NB4 (cell line): Measurements from ENCODE around the gene SLC39A11.
A peak's percentile ranks its signal among the peaks of the same experiment; 100 is the strongest.

Source experiments
- DNase-seq: peaks from one replicate; pipeline ENCODE4 v3.0.0; 2010; ENCODE audit warnings: low read depth
- H3K4me3 ChIP-seq: one replicate; pipeline ENCODE4 v1.5.1; 2011; ENCODE audit warnings: mild to moderate bottlenecking, low read depth, low read length, moderate library complexity
- CTCF ChIP-seq: IDR thresholded peaks from one replicate; pipeline ENCODE4 v1.5.1; 2012; ENCODE audit warnings: low read depth, low read length
- MAX ChIP-seq: IDR thresholded peaks from 2 replicates; pipeline ENCODE4 v1.6.1; 2011; ENCODE audit warnings: low read depth, low read length
- MYC ChIP-seq: IDR thresholded peaks from 2 replicates; pipeline ENCODE4 v1.6.1; 2011; ENCODE audit warnings: low read depth, low read length
- POLR2A ChIP-seq: IDR thresholded peaks from 2 replicates; pipeline ENCODE4 v1.6.1; 2011; ENCODE audit warnings: mild to moderate bottlenecking; ENCODE audit not compliant: insufficient read length; ENCODE audit errors: extremely low read depth

SLC39A11 gene

GRCh38 chr17:73118951-73119391 is 26.5 kb upstream of the SLC39A11 start:
- TF ChIP-seq MAX (no peak), POLR2A (no peak), MYC (no peak), CTCF (no peak)
- no peak overlapping the region for H3K4me3 ChIP-seq
- DNase-seq, result no peak

- no peak for TF ChIP-seq MYC
- no peak for TF ChIP-seq MAX
- no peak for TF ChIP-seq POLR2A
- no peak for TF ChIP-seq CTCF
- no peak for DNase-seq
- no peak overlapping the region for H3K4me3 ChIP-seq
These were observed 25.7 kb upstream of the SLC39A11 start for GRCh38 chr17:73118139-73118538.

GRCh38 chr17:73112246-73112645 is 19.8 kb upstream of the SLC39A11 start:
- no peak overlapping the region for H3K4me3 ChIP-seq
- no peak for DNase-seq
- TF ChIP-seq MAX, result no peak
- TF ChIP-seq MYC, result no peak
- TF ChIP-seq CTCF, result no peak
- TF ChIP-seq POLR2A, result no peak

- no peak overlapping the region for H3K4me3 ChIP-seq
- TF ChIP-seq MYC, result no peak
- no peak for TF ChIP-seq MAX
- TF ChIP-seq CTCF, result no peak
- TF ChIP-seq POLR2A, result no peak
- no peak for DNase-seq
These were observed 18.9 kb upstream of the SLC39A11 start for GRCh38 chr17:73111386-73111785.

- H3K4me3 ChIP-seq, result no peak overlapping the region
- no peak for DNase-seq
- TF ChIP-seq MAX (no peak), POLR2A (no peak)
These were observed 14.7 kb upstream of the SLC39A11 start for GRCh38 chr17:73107191-73107590.

GRCh38 chr17:73105431-73105830 is 12.9 kb upstream of the SLC39A11 start:
- no peak overlapping the region for H3K4me3 ChIP-seq
- no peak for TF ChIP-seq POLR2A
- TF ChIP-seq MYC, result no peak
- TF ChIP-seq CTCF, result no peak
- TF ChIP-seq MAX, result no peak
- peak; percentile 42 for DNase-seq
